Osteocyte (in vitro differentiated cells): ENCODE data around the gene FCSK. TPM values are rescaled to one million over a fixed set of nuclear protein-coding genes. Genes with fewer than 3 reads are reported as not detected.

Source experiments
- DNase-seq: peaks from one replicate; pipeline ENCODE4 v3.0.0; 2021; ENCODE audit warnings: mixed read lengths; ENCODE audit not compliant: unreplicated experiment; ENCODE audit errors: extremely low spot score
- H3K27ac Mint-ChIP-seq: one replicate; pipeline ENCODE4 v1.8.0; 2021; ENCODE audit warnings: mild to moderate bottlenecking, mixed read lengths; ENCODE audit not compliant: unreplicated experiment
- H3K27me3 Mint-ChIP-seq: one replicate; pipeline ENCODE4 v1.8.0; 2021; ENCODE audit warnings: mixed read lengths; ENCODE audit not compliant: unreplicated experiment
- H3K36me3 Mint-ChIP-seq: one replicate; pipeline ENCODE4 v1.8.0; 2021; ENCODE audit warnings: mixed read lengths; ENCODE audit not compliant: unreplicated experiment
- H3K4me1 Mint-ChIP-seq: one replicate; pipeline ENCODE4 v1.8.0; 2021; ENCODE audit warnings: mixed read lengths; ENCODE audit not compliant: unreplicated experiment
- H3K4me3 Mint-ChIP-seq: one replicate; pipeline ENCODE4 v1.8.0; 2021; ENCODE audit warnings: mild to moderate bottlenecking, moderate library complexity, mixed read lengths; ENCODE audit not compliant: unreplicated experiment
- H3K9me3 Mint-ChIP-seq: one replicate; pipeline ENCODE4 v1.8.0; 2021; ENCODE audit warnings: mixed read lengths; ENCODE audit not compliant: unreplicated experiment
- total RNA-seq: library from RNA; stranded (reverse); gene quantifications from 2 replicates; pipeline ENCODE4 v1.2.1, GENCODE V29; 2021
- TF ChIP-seq, protein P1 (sequence below): fragments of 200-600 bp; sonication (generic); IDR thresholded peaks from 2 replicates; pipeline ENCODE4 v1.5.0; 2021; ENCODE audit warnings: antibody characterized with exemption, mild to moderate bottlenecking, moderate library complexity

Gene FCSK
- total RNA-seq, 1 donor from 2014 or later: 16.8 TPM

DNA sequence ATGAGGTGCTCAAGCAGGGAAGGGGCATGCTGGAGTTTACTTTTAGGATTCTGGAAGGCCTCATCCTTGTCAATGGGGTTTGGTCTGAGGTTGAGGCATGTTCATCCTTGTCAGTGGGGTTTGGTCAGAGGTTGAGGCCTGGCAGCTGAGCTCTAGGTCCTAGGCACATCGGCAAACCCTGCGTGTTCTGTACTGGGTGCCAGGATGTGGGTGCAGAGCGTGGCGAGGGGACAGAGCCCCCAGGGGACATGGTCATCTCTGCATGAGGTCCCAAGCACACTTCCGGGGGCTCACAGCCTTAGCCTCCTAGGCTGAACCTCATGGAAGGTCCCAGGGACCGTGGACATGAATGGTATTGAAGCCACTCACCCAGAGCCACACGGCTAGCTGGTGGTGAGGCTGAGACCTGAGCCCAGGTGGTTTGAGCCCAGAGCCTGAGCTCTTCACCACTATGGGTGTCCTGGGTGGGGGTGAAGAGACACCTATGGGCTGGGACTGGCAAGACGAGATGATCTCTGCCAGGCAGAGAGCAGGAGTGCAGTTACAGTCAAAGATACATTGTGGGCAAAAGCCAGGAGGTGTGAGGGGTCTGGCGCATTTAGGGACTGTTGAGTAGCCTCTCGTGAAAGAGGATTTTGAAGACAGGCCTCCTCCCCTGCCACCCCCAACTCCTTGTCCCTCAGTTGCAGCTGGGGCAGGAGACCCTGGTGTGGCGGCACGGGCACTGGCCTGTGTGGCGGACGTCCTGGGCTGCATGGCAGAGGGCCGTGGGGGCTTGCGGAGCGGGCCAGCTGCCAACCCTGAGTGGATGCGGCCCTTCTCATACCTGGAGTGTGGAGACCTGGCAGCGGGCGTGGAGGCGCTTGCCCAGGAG, 19.3 kb downstream of the FCSK start:
- TF ChIP-seq, protein P1, sequence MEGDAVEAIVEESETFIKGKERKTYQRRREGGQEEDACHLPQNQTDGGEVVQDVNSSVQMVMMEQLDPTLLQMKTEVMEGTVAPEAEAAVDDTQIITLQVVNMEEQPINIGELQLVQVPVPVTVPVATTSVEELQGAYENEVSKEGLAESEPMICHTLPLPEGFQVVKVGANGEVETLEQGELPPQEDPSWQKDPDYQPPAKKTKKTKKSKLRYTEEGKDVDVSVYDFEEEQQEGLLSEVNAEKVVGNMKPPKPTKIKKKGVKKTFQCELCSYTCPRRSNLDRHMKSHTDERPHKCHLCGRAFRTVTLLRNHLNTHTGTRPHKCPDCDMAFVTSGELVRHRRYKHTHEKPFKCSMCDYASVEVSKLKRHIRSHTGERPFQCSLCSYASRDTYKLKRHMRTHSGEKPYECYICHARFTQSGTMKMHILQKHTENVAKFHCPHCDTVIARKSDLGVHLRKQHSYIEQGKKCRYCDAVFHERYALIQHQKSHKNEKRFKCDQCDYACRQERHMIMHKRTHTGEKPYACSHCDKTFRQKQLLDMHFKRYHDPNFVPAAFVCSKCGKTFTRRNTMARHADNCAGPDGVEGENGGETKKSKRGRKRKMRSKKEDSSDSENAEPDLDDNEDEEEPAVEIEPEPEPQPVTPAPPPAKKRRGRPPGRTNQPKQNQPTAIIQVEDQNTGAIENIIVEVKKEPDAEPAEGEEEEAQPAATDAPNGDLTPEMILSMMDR: no peak
- Mint-ChIP-seq H3K4me3 (no peak overlapping the region), H3K36me3 (no peaks in the 10 kb centered on the region), H3K27me3 (no peaks in the 10 kb centered on the region), H3K9me3 (no peaks in the 10 kb centered on the region), H3K4me1 (peaks cover 28% of the 10 kb centered on the region), H3K27ac (no peak overlapping the region)
- no peak for DNase-seq

DNA sequence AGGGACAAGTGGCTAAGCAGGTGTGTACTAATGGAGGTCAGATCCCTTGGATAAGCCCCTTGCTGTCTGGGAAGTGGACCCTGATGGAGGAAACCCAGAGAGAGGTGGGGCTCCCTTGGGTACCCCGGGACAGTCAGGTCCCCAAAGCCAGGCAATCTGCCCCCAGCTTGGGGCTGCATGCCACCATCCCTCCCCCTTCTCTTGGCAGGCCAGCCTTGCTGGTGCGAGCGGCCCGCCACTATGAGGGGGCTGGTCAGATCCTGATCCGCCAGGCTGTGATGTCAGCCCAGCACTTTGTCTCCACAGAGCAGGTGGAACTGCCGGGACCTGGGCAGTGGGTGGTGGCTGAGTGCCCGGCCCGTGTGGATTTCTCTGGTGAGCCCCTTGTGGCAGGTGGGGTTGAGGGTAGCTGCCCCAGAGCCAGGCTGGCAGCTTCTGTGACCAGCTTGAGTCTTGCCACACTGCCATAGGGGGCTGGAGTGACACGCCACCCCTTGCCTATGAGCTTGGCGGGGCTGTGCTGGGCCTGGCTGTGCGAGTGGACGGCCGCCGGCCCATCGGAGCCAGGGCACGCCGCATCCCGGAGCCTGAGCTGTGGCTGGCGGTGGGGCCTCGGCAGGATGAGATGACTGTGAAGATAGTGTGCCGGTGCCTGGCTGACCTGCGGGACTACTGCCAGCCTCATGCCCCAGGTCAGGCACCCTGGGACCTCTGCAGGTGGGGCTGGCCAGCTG, 20.1 kb downstream of the FCSK start:
- peaks cover 35% of the 10 kb centered on the region for H3K4me1 Mint-ChIP-seq
- H3K27ac Mint-ChIP-seq: no peak overlapping the region
- no peaks in the 10 kb centered on the region for H3K36me3 Mint-ChIP-seq
- TF ChIP-seq, protein P1: no peak
- H3K4me3 Mint-ChIP-seq: no peak overlapping the region
- no peak for DNase-seq
- no peaks in the 10 kb centered on the region for H3K27me3 Mint-ChIP-seq
- H3K9me3 Mint-ChIP-seq: no peaks in the 10 kb centered on the region

DNA sequence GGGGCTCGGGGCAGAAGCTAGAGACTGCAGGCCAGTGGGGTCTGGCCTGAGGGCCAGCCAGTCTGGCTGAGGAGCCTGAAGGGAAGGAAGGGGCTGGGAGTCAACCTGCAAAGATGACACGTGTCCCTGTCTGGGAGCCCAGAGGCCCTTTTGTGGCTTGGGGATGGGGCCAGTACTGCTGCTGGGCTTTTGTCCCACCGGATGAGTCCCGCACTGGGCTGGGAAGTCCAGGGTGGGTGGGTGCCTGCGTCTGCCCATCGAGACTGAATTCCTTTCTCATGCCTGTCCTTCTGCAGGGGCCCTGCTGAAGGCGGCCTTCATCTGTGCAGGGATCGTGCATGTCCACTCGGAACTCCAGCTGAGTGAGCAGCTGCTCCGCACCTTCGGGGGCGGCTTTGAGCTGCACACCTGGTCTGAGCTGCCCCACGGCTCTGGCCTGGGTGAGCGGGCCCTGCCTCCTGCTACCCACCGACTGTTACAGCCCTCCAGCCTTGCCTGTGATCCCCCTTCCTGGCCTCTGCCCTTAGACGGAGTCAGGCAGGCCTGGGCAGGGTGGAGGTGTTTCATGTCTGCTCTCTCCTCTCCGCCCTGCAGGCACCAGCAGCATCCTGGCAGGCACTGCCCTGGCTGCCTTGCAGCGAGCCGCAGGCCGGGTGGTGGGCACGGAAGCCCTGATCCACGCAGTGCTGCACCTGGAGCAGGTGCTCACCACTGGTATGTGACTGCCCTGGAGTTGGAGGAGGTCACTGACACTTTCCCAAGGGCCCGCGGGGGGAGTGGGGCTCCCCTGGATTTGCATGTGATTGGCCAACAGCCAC, 20.9 kb downstream of the FCSK start:
- Mint-ChIP-seq H3K9me3 (no peaks in the 10 kb centered on the region), H3K27me3 (no peaks in the 10 kb centered on the region), H3K27ac (peak overlapping the region; percentile 41), H3K4me1 (peaks cover 35% of the 10 kb centered on the region), H3K36me3 (no peaks in the 10 kb centered on the region), H3K4me3 (no peak overlapping the region)
- DNase-seq: no peak
- TF ChIP-seq, protein P1: no peak

DNA sequence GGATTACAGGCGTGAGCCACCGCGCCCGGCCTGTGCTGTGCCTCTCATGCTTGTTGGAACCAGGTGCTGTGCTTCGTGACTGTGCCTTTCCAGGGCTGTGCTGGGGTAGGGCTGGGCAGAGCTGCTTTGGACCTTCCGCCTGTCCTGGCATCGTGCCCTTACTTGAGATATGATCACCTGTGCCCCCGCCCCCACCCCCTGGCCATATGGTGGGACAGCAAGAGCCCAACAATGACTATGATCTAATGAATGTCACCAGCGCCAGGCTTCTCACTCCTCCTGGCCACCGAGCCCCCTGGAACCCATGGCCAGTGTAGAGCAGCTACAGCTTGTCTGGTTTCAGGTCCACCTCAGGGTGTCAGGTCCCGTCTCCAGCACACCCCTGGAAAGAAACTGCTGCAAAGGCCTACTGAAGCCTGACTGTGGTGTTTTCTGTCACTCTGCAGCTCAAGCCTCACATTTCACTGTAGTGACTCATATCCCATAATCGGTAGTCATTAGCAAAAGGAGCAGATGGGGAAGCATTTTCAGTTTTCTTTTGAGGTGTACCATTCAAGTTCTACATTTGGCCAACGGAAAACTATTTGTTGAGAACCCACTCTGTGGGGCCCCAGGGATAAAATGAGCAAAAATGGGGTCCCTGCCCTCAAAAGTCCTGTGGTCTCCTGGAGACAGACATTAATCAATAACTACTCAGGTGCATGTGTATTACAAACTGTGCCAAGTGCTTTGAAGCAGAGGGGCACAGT, 22.1 kb downstream of the FCSK start:
- H3K27ac Mint-ChIP-seq: peak overlapping the region; percentile 80
- peaks cover 41% of the 10 kb centered on the region for H3K4me1 Mint-ChIP-seq
- no peak for DNase-seq
- no peaks in the 10 kb centered on the region for H3K9me3 Mint-ChIP-seq
- TF ChIP-seq, protein P1: no peak
- H3K4me3 Mint-ChIP-seq: no peak overlapping the region
- peaks cover 5% of the 10 kb centered on the region for H3K36me3 Mint-ChIP-seq
- H3K27me3 Mint-ChIP-seq: no peaks in the 10 kb centered on the region
